Measurements from ENCODE around the gene DLG1.
A peak's percentile ranks its signal among the peaks of the same experiment; 100 is the strongest.
"Not testable (repeated sequence)": the region's sequence is repeated elsewhere in the genome, so short reads cannot be mapped to it uniquely, and the experiment has no call there.

The DLG1 gene

GRCh38 chr3:197093871-197094270, 204.5 kb downstream of the DLG1 start:
- DNase-seq (ENCODE audit: low read depth), result no peak

- no peak for DNase-seq (ENCODE audit: low read depth)
Observed at GRCh38 chr3:197088370-197088769, 210.0 kb downstream of the DLG1 start.

- DNase-seq (ENCODE audit: low read depth), result no peak
Observed at GRCh38 chr3:197085137-197085536, 213.3 kb downstream of the DLG1 start.

GRCh38 chr3:197083486-197083885, 214.9 kb downstream of the DLG1 start:
- peak; percentile 27 for DNase-seq (ENCODE audit: low read depth)

- DNase-seq (ENCODE audit: low read depth), result no peak
Observed at GRCh38 chr3:197082871-197083270, 215.5 kb downstream of the DLG1 start.

GRCh38 chr3:197080344-197080743, 218.1 kb downstream of the DLG1 start:
- DNase-seq (ENCODE audit: low read depth), result no peak

GRCh38 chr3:197076415-197076814, 222.0 kb downstream of the DLG1 start:
- no peak for DNase-seq (ENCODE audit: low read depth)

- DNase-seq (ENCODE audit: low read depth), result no peak
Observed at GRCh38 chr3:197068077-197068476, 230.3 kb downstream of the DLG1 start.

GRCh38 chr3:197064771-197065170, 233.6 kb downstream of the DLG1 start:
- DNase-seq (ENCODE audit: low read depth), result no peak

- DNase-seq (ENCODE audit: low read depth), result no peak
Observed at GRCh38 chr3:197062446-197062845, 236.0 kb downstream of the DLG1 start.

- DNase-seq (ENCODE audit: low read depth), result not testable (repeated sequence)
Observed at GRCh38 chr3:197051637-197052036, 246.8 kb downstream of the DLG1 start.

- no peak for DNase-seq (ENCODE audit: low read depth)
Observed at GRCh38 chr3:197050511-197050910, 247.9 kb downstream of the DLG1 start.

GRCh38 chr3:197042539-197042938, 255.9 kb downstream of the DLG1 start:
- no peak for DNase-seq (ENCODE audit: low read depth)

- DNase-seq (ENCODE audit: low read depth), result no peak
Observed at GRCh38 chr3:197041875-197042488, 256.4 kb downstream of the DLG1 start.

GRCh38 chr3:197040658-197041057, 257.8 kb downstream of the DLG1 start:
- no peak for DNase-seq (ENCODE audit: low read depth)

GRCh38 chr3:197038679-197039462, 259.5 kb downstream of the DLG1 start:
- no peak for DNase-seq (ENCODE audit: low read depth)

GRCh38 chr3:197035577-197035976, 262.8 kb downstream of the DLG1 start:
- no peak for DNase-seq (ENCODE audit: low read depth)

GRCh38 chr3:197034778-197035177, 263.6 kb downstream of the DLG1 start:
- DNase-seq (ENCODE audit: low read depth), result not testable (repeated sequence)

GRCh38 chr3:197033764-197034163, 264.6 kb downstream of the DLG1 start:
- not testable (repeated sequence) for DNase-seq (ENCODE audit: low read depth)

- DNase-seq (ENCODE audit: low read depth), result peak; percentile 25
Observed at GRCh38 chr3:197031315-197032285, 266.8 kb downstream of the DLG1 start.

- DNase-seq (ENCODE audit: low read depth), result no peak
Observed at GRCh38 chr3:197030379-197031314, 267.8 kb downstream of the DLG1 start.
